ENCODE results near the gene FAM78B. TPM values are rescaled to one million over a fixed set of nuclear protein-coding genes. Genes with fewer than 3 reads are reported as not detected.

The FAM78B gene
- total RNA-seq, 1 experiment from 2014 or later: 0.24 TPM

GRCh38 chr1:166064951-166065350 lies 101.8 kb downstream of the FAM78B start:
- no peak for TF ChIP-seq EZH2 (IDR thresholded peaks at IDR 0.05; ENCODE audit: borderline replicate concordance, low read depth, low read length, poor library complexity, severe bottlenecking)
- TF ChIP-seq, protein P1, sequence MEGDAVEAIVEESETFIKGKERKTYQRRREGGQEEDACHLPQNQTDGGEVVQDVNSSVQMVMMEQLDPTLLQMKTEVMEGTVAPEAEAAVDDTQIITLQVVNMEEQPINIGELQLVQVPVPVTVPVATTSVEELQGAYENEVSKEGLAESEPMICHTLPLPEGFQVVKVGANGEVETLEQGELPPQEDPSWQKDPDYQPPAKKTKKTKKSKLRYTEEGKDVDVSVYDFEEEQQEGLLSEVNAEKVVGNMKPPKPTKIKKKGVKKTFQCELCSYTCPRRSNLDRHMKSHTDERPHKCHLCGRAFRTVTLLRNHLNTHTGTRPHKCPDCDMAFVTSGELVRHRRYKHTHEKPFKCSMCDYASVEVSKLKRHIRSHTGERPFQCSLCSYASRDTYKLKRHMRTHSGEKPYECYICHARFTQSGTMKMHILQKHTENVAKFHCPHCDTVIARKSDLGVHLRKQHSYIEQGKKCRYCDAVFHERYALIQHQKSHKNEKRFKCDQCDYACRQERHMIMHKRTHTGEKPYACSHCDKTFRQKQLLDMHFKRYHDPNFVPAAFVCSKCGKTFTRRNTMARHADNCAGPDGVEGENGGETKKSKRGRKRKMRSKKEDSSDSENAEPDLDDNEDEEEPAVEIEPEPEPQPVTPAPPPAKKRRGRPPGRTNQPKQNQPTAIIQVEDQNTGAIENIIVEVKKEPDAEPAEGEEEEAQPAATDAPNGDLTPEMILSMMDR (conservative IDR thresholded peaks at IDR 0.05; ENCODE audit: low read depth, low read length): no peak
- ChIA-PET CTCF (no interaction called here), POLR2A (ENCODE audit: low non-redundant PET) (interaction anchor here (0.6 kb wide), 1 partner anchor 55 kb away, joined by 3 read pairs; no protein-coding TSS in a partner anchor)
- Histone ChIP-seq H3K9me3 (ENCODE audit: low read depth, low read length, poor library complexity, severe bottlenecking) (no peaks in the 10 kb centered on the region), H3K4me1 (ENCODE audit: insufficient read depth, low read length, poor library complexity, severe bottlenecking) (no peaks in the 10 kb centered on the region), H3K4me3 (ENCODE audit: low read depth, low read length, poor library complexity, severe bottlenecking) (no peak overlapping the region), H3K36me3 (ENCODE audit: insufficient read depth, low read length, poor library complexity, severe bottlenecking) (no peaks in the 10 kb centered on the region), H3K27ac (ENCODE audit: low read depth, low read length, poor library complexity, severe bottlenecking) (no peak overlapping the region), H3K27me3 (replicated peaks; ENCODE audit: insufficient read depth, low read depth, low read length, poor library complexity) (peaks cover 4% of the 10 kb centered on the region)
- intact Hi-C loops (cut with micrococcal nuclease; ENCODE audit: unreplicated experiment): no loop called here
- BruUV-seq (replicated peaks): no TSS peak
- DNase-seq (ENCODE audit: low spot score): no peak

- no peaks in the 10 kb centered on the region for H3K36me3 ChIP-seq (ENCODE audit: insufficient read depth, low read length, poor library complexity, severe bottlenecking)
- POLR2A ChIA-PET (ENCODE audit: low non-redundant PET): no interaction called here
- H3K9me3 ChIP-seq (ENCODE audit: low read depth, low read length, poor library complexity, severe bottlenecking): no peaks in the 10 kb centered on the region
- BruUV-seq (replicated peaks): no TSS peak
- no peaks in the 10 kb centered on the region for H3K4me1 ChIP-seq (ENCODE audit: insufficient read depth, low read length, poor library complexity, severe bottlenecking)
- CTCF ChIA-PET: no interaction called here
- no peak for DNase-seq (ENCODE audit: low spot score)
- H3K4me3 ChIP-seq (ENCODE audit: low read depth, low read length, poor library complexity, severe bottlenecking): no peak overlapping the region
- no peak for TF ChIP-seq EZH2 (IDR thresholded peaks at IDR 0.05; ENCODE audit: borderline replicate concordance, low read depth, low read length, poor library complexity, severe bottlenecking)
- TF ChIP-seq, protein P1 (conservative IDR thresholded peaks at IDR 0.05; ENCODE audit: low read depth, low read length): no peak
- H3K27ac ChIP-seq (ENCODE audit: low read depth, low read length, poor library complexity, severe bottlenecking): no peak overlapping the region
- peaks cover 6% of the 10 kb centered on the region for H3K27me3 ChIP-seq (replicated peaks; ENCODE audit: insufficient read depth, low read depth, low read length, poor library complexity)
- intact Hi-C loops (cut with micrococcal nuclease; ENCODE audit: unreplicated experiment): no loop called here
Measured at GRCh38 chr1:166064313-166064926, 102.4 kb downstream of the FAM78B start.

DNA sequence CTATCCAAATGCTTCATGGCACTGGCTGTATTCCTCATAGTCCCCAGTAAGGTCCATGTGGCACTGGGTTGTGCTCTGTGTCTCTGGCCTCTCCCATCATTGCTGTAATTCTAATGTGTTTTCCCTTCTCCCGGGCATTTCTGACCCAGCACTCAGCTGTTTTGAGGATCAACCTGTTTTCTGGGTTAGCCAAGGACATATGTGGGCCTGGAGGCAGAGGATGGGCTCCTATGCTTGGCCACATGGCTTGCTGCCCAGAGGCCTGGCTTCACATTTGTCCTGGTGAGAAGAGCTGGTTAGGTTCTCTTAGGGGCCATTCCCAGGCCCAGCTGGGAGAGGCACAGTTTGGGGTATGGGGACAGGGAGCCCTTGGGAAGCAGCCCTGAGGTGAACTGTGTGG lies 103.1 kb downstream of the FAM78B start:
- no TSS peak for BruUV-seq (replicated peaks)
- TF ChIP-seq, protein P1 (conservative IDR thresholded peaks at IDR 0.05; ENCODE audit: low read depth, low read length): no peak
- no peak for TF ChIP-seq EZH2 (IDR thresholded peaks at IDR 0.05; ENCODE audit: borderline replicate concordance, low read depth, low read length, poor library complexity, severe bottlenecking)

More for the DNA sequence above, 103.1 kb downstream of the FAM78B start:
- Histone ChIP-seq H3K9me3 (ENCODE audit: low read depth, low read length, poor library complexity, severe bottlenecking) (no peaks in the 10 kb centered on the region), H3K4me3 (ENCODE audit: low read depth, low read length, poor library complexity, severe bottlenecking) (no peak overlapping the region), H3K27ac (ENCODE audit: low read depth, low read length, poor library complexity, severe bottlenecking) (no peak overlapping the region), H3K36me3 (ENCODE audit: insufficient read depth, low read length, poor library complexity, severe bottlenecking) (no peaks in the 10 kb centered on the region), H3K27me3 (replicated peaks; ENCODE audit: insufficient read depth, low read depth, low read length, poor library complexity) (peaks cover 9% of the 10 kb centered on the region), H3K4me1 (ENCODE audit: insufficient read depth, low read length, poor library complexity, severe bottlenecking) (no peaks in the 10 kb centered on the region)
- CTCF ChIA-PET: no interaction called here
- intact Hi-C loops (cut with micrococcal nuclease; ENCODE audit: unreplicated experiment): no loop called here
- POLR2A ChIA-PET (ENCODE audit: low non-redundant PET): no interaction called here
- DNase-seq (ENCODE audit: low spot score): no peak
